ENCODE measurements around the gene CCDC91.
"Not testable (repeated sequence)": the region's sequence is repeated elsewhere in the genome, so short reads cannot be mapped to it uniquely, and the experiment has no call there.

The CCDC91 gene

DNA sequence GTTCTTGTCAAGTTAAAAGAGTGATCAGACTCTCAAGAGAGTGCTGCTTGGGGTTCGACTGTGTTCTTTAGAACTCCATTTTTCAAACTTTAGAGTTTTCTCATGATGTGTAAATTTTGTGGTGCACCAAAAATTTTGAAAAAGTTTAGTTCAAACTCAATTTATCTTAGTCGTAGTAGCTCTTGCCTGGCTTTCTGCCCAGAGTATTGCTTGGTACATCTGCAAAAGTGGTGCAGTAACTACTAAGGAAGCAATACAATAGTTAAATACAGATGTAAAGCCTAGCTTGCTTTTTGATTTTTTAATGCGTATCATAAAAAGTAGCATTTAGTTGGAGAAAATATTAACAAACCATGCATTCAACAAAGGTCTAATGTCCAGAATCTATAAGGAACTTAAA, 9.5 kb upstream of the CCDC91 start:
- DNase-seq (ENCODE audit: low read depth in 1 of 2, low spot score in 1 of 2), result no peak

DNA sequence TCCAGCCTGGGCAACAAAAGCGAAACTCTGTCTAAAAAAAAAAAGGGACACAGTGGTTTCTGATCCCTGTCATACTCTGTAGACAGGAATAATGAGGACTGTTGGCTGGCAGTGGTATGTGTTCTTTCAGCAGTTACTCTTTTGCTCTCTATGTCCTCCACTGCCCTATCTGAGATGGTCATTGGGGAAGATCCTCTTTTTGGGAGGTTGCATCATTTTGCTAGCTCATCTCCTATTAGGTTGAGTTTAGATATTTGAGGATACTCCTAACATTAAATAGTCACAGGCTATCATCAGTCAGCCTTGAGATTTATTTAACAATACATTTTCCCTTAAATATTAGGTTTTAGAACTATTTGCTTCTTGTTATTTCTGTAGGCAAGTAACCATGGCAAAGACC, 5.9 kb upstream of the CCDC91 start:
- no peak for DNase-seq (ENCODE audit: low read depth in 1 of 2, low spot score in 1 of 2)

DNA sequence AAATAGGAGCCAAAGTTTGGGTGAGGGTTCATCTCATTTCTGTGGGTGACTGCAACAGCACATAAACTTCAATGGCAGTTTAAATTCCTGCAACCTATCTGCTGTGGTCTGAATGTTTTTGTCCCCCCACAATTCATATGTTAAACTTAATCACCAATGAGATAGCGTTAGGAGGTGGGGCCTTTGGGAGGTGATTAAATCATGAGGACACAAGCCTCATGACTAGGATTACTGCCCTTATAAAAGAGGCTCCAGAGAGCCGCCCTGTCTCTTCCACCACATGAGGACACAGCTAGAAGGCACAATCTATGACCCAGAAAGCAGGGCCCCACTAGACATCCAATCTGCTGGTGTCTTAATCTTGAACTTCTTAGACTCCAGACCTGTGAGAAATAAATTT, 3.8 kb upstream of the CCDC91 start:
- no peak for DNase-seq (ENCODE audit: low read depth in 1 of 2, low spot score in 1 of 2)

DNA sequence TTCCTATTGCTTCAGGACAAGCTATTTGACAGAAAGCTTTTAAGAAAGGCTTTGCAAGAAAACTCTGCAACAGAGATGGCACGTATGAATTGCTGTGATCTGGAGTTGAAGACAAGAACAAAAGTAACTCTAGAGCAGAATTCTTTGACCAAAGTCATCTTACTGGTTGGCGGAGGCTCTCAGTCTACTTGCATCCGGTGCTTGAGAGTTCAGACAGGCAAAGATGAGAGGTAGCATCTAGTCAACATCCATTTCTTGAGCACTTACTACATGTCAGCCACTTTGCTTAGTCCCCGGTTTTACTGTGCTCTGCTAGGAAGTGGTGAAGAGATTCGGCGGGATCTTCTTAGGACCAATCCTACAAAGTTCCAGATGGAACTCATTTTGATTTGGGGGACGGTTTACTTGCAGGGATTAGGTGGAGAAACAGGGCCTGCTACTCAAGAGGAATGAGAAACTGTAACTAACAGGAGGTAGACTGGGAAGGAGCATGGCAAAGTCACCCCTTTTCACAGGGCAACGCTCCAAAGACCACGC, 404 bp upstream of the CCDC91 start:
- no peak for DNase-seq (ENCODE audit: low read depth in 1 of 2, low spot score in 1 of 2)

DNA sequence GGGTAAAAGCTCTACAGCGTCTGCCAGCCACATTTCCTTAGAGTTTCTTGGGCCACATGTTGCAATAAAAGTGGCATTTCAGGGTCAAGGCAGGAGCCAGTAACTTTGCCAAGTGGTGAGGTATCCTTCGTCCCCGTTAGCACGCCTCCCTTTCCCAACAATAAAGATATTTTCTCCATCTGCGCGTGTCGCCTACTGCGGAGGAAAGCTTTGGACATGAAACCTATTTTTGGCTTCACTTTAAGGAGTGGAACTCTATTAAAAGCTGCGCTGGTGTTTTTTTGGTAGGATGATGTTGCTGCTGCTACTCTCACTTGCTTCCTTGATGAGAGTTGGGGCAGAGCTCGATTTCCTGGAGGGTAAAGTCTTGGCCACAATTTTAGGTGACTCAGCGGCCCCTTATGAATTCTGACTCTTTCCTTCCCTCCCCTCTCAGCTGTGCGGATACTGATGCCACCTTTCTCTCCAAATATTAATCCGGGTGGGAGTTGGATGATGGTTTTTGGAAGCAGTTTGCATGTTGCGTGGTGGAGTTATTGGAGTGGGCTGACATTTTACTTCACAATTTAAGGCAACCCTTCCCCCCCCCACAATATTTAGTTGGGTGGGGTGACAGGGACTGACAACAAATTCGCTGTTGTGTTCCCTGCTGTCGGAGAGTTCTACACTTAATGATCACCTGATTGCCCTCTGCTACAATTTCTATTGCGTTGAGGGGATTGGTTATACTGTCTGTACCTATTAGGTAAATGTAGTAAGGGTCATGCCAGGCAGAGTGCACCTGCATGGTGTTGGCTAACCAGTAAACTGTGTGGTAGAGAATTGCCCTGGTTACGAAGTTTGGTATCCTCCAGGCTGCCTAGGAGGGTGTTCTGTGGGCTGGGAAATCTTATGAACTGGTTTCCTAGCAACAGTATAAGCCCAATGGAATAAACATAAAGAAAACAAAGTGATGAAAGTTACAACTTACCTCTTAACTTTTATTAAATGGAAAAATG, 1.1 kb downstream of the CCDC91 start:
- DNase-seq (ENCODE audit: low read depth in 1 of 2, low spot score in 1 of 2), result no peak

DNA sequence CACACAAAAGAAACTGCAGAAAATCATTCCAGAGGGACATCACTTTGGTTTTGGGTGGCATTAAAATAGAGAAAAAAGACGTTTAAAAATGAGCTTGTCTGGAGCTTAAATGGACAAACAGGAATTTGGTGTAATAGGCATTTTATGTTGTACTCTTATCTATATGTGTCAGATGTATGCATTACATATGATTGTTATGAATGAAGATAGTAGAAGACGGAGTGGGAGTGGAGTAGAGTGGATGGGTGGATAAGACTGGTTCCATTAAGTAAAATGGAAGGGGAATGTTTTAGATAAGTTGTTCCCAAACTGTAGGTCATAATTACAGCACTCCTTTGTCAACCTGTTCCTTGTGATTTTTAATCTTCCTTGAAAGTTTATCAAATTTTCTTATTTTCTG, 1.9 kb downstream of the CCDC91 start:
- no peak for DNase-seq (ENCODE audit: low read depth in 1 of 2, low spot score in 1 of 2)

DNA sequence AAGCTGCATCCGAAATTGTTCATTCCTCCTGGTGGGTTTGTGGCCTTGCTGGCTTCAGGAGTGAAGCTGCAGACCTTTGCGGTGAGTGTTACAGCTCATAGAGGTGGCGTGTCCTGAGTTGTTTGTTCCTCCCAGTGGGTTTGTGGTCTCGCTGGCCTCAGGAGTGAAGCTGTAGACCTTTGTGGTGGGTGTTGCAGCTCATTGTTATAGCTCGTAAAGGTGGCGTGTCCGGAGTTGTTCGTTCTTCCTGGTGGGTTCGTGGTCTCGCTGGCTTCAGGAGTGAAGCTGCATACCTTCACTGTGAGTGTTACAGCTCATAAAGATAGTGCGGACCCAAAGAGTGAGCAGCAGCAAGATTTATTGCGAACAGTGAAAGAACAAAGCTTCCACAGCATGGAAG, 4.4 kb downstream of the CCDC91 start:
- DNase-seq (ENCODE audit: low read depth in 1 of 2, low spot score in 1 of 2), result not testable (repeated sequence)

DNA sequence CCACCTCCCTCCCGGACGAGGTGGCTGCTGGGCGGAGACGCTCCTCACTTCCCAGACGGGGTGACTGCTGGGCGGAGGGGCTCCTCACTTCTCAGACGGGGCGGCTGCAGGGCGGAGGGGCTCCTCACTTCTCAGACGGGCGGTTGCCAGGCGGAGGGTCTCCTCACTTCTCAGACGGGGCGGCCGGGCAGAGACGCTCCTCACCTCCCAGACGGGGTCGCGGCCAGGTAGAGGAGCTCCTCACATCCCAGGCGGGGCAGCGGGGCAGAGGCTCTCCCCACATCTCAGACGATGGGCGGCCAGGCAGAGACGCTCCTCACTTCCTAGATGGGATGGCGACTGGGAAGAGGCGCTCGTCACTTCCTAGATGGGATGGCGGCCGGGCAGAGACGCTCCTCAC, 10.9 kb downstream of the CCDC91 start:
- not testable (repeated sequence) for DNase-seq (ENCODE audit: low read depth in 1 of 2, low spot score in 1 of 2)

DNA sequence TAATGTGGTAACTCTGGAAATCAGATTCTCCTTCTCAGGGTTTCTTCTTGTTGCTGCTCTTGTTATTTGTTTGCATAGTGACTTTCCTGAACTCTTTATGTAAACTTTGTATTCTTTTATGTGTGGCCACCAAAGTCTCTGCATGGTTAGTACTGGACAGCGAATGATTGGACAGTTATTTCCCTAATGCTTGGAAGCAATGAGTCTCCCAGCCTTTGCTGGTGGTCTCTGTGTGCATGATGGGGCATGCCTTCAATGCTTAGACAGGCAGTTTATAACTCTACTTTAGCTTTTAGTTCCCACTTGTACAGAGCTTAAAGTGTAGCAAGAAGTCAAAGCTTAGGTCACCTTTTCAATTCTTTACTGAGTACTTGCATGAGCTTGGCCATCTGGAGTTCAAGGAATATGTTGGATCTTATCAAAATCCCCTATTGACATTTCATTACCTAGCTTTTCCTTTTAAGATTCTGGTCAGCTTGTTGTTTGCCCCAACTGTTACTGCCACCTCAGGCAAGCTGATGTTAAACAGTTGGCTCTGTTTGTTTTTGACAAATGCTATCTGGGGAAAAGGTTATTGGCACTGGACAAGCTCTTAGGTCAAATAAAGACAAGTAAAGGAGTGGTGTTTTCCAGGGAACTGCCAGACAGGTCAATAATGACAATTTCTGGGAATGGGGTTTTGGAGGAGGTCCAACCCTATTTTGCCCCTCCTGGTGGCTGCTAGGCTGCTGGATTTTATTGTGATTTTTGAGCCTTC, 12.3 kb downstream of the CCDC91 start:
- DNase-seq (ENCODE audit: low read depth in 1 of 2, low spot score in 1 of 2), result no peak

DNA sequence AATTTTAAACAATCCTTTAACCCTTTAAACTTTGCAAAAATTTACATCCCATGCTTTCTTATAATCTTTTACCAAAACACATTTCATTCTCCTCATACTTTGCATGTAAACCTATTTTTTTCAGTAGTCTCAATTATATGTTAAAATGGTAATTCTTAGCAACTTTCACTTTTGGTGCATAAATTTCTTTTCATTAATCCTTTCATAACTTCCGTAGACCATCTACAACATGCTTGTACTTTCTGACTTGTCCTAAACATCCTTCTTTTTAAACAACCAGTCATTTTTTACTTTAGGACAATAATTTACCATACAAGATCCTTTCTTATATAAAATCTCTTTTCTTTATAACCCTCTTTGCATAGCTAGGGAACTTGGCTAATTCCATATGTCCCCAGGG, 19.5 kb downstream of the CCDC91 start:
- no peak for DNase-seq (ENCODE audit: low read depth in 1 of 2, low spot score in 1 of 2)

DNA sequence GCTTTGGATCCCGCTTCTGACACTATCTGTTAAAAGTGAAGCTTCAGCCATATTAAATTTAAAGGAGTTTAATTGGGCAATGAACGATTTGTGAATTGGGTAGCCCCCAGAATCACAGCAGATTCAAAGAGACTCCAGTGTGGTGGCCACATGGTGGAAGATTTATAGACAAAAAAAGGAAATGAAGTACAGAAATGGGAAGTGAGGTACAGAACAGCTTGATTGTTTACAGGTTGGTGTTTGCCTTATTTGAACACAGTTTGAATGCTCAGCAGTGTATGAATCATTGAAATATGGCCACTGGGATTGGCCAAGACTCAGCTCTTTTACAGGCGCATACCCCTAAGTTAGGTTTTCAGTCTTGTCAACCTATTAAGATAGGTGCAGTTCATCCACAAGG, 21.9 kb downstream of the CCDC91 start:
- DNase-seq (ENCODE audit: low read depth in 1 of 2, low spot score in 1 of 2), result no peak

DNA sequence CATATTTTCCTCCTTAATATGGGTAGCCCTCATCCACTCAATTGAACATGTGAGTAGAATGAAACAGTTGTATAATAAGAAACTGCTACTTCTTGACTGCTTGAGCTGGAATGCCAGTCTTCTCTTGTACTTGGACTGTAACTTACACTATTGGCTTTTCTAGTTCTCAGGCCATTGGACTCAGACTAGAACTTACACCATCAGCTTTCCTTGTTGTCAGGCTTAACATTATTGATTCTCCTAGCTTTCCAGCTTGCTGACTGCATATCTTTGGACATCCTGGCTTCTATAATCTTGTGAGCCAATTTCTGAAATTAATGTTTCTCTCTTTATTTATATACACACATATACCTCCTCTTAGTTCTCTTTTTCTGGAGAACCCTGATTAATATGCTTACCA, 24.8 kb downstream of the CCDC91 start:
- no peak for DNase-seq (ENCODE audit: low read depth in 1 of 2, low spot score in 1 of 2)

DNA sequence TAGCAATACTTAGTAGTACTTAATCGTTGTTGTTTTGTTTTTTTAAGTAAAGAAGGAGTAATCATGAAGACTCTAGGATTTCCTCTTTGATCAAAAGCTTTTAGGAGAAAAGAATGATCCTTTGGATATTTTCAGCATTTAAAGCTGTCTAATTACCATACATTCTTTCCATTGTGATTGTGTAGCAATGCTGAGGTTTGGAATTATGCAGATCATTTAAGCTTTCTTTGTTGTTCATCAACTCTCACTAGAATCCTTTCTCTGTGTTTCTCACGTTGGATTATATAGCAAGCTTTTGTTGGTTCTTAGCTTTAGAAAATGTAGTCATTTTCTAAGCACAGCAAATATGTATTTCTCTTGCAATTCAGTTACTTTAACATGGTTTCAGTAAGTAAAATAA, 25.8 kb downstream of the CCDC91 start:
- no peak for DNase-seq (ENCODE audit: low read depth in 1 of 2, low spot score in 1 of 2)

DNA sequence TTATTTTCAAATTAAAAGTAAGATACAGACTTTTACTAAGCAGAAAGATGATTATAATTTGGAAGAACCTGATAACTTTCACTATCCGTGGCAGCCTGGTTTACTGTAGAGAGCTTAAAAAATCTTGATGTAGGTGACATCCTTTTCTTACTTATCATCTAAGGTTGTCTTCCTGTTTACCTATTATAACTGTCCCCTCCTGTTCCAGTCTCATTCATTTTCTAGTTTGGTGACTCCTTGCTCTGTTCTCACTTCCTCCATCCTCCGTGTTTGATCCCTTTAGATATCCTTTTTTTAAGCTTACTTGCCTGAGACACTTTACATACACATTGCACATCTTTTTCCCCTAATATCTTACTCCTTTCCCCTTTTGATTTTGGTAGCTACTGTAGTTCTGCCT, 27.5 kb downstream of the CCDC91 start:
- DNase-seq (ENCODE audit: low read depth in 1 of 2, low spot score in 1 of 2), result no peak

DNA sequence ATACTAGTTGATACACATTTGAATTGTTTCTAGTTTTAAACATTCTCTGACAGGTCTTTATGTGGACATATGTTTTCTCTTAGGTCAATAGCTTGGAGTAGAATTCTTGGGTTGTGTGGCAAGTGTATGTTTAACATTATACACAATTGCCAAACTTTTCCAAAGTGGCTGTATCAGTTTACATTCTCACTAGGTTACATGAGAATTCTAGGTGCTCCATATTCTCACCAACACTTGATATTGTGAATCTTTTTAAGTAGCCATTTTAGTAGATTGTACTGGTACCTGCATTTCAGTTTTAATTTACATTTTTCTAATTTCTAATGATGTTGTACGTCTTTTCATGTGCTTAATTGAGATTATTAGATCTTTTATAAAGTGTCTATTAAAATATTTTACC, 28.6 kb downstream of the CCDC91 start:
- DNase-seq (ENCODE audit: low read depth in 1 of 2, low spot score in 1 of 2), result no peak

DNA sequence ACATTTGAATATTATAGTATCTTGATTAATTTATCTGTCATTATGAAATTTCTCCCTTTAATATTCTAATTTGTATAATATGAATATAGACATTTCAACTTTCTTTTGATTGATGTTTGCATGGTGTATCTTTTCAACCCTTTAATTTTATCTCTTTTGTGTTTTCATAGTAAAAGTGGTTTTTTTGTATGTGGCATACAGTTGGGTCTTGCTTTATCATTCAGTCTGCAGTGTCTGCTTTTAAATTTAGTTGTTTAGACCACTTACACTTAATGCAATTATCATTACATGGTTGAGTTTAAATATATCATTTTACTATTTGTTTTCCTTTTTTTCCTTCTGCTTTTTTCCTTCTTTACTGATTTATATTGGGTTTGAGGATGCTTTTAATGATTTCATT, 29.6 kb downstream of the CCDC91 start:
- DNase-seq (ENCODE audit: low read depth in 1 of 2, low spot score in 1 of 2), result no peak

DNA sequence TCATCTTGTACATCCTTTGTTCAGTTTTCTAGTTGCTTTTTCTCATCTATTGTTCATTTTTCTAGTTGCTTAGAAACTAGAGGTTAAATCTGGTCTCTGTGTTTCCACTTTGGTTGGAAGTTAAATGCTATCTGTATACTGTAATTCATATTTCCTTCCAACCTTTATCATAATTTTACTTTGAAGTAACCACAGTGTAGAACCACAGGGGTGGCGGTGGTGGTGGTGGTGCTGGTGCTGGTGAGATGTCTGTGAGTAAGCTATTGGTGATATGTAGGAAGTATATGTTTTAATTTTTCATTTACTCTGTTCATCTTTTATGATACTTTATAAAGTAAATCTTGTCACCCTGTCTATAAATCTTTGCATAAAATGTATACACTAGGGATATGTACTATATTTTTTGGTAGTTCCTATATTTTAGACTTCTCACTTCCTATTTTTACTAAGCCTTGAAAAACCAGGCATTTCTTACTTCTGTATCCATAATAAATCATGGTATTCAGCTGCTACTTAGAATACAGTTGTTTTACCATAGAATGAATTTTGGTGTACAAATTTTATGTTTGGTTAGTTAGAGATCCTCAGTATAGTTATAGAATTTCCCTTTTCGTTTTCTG, 31.9 kb downstream of the CCDC91 start:
- peak; percentile 8 to 36 for DNase-seq (ENCODE audit: low read depth in 1 of 2, low spot score in 1 of 2)

DNA sequence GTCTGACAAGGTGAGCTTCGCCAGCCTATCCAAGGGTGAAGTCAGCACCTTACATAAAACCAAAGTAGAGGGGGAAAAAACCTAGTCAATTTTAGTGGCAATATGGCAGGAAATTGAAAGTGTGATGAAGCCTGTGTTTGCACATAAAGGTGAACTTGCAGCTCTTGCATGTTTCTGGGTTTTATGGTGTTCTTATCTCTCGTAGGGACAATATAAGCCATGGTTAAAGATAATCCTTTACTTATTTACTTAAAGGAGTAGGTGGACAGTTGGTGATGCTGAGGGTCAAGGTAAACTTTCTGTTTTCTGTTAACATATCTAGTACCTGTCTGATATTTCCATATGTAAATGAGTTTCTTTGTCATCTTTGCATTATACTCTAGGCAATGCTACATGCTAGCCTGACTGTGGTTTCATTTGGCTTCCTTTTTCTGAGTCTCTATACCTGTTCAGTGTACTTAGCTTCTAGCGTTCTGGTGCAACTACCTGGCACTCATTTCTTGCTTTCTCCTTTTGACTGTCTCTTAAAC, 32.8 kb downstream of the CCDC91 start:
- no peak for DNase-seq (ENCODE audit: low read depth in 1 of 2, low spot score in 1 of 2)

DNA sequence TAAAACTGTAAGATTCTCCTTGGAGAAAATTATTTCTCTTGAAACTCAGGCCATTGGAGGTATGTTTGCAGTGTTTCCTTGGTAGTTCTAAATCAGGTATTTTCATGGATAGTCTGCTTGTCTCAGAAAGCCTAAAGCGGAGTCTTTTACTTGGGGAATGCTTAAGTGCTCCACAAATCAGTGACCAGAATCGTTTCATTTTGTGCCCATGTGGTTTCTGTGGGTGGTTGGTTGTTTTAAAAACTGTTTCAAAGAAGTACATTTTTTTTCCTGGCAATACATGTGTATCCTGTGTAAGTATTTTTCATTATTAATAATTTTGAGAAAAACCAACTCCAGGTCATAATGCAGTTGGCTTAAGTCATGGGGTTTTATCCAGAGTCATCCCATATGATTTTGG, 33.6 kb downstream of the CCDC91 start:
- no peak for DNase-seq (ENCODE audit: low read depth in 1 of 2, low spot score in 1 of 2)

DNA sequence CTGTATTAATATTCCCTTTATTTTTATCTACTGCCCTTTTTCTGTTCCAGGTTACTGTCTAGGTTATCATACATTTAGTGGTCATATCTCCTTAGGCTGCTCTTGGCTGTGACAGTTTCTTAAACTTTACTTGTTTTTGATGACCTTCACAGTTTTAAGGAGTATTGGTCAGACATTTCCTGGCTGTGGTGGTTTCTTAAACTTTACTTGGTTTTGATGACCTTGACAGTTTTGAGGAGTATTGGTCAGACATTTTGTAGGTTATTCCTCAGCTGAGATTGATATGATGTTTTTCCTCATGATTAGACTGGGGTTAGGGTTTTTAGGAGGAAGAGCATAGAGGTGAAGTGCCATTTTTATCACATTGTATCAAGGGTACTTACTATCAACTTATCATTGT, 36.4 kb downstream of the CCDC91 start:
- DNase-seq (ENCODE audit: low read depth in 1 of 2, low spot score in 1 of 2), result no peak

DNA sequence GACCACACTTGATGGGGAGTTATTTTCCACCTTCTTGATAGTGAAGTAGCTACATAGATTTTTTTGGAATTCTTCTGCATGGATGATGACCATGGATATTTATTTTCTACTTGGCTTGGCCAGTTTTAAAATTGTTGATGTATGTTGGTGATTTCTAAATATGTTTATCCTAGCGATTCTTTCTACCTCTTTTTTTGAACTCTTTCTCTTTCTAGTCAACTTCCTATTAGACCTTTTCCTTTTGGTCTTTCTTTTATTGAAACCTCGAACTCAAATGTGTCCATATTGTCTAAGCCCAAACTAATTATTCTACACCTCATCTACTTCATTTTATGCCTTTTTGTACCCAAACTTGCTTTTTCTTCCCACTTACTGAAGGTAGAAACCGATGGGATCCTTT, 37.0 kb downstream of the CCDC91 start:
- DNase-seq (ENCODE audit: low read depth in 1 of 2, low spot score in 1 of 2), result no peak

Data from stimulated activated CD4-positive, alpha-beta T cell treated with anti-CD3 and anti-CD28 coated beads, Interleukin-15, amount 100 ng/mL, for 1 hour (primary cell).